Bronchial epithelial cell (primary cell): Measurements from ENCODE around the gene KRT24. TPM values are rescaled to one million over a fixed set of nuclear protein-coding genes. Genes with fewer than 3 reads are reported as not detected.

Experiments
- DNase-seq: peaks from one replicate; pipeline ENCODE4 v3.0.0-alpha.2; 2010; ENCODE audit warnings: low read depth
- FAIRE-seq: peaks from 2 replicates; lab custom pipeline; 2011; peaks lifted over from hg19 to GRCh38; lab: Jason Lieb, UNC
- H3K27me3 ChIP-seq: 2 replicates; pipeline ENCODE4 v1.5.1; 2011; ENCODE audit warnings: low read length; ENCODE audit not compliant: control insufficient read depth, insufficient read depth
- H3K36me3 ChIP-seq: 2 replicates; pipeline ENCODE4 v1.5.1; 2011; ENCODE audit warnings: low read length; ENCODE audit not compliant: control insufficient read depth, insufficient read depth
- H3K4me3 ChIP-seq: 2 replicates; pipeline ENCODE4 v1.5.1; 2011; ENCODE audit warnings: mild to moderate bottlenecking, low read depth, low read length, control low read depth
- total RNA-seq: library from RNA; depleted of rRNA; stranded (reverse); fragments of >200 nt; gene quantifications from 2 replicates; pipeline ENCODE4 v1.2.1, GENCODE V29; 2014
- TF ChIP-seq, protein P1 (sequence below): IDR thresholded peaks from 2 replicates; pipeline ENCODE4 v1.5.1; 2011; ENCODE audit warnings: mild to moderate bottlenecking, moderate library complexity, low read length, control low read depth, inconsistent platforms; ENCODE audit not compliant: insufficient read depth, severe bottlenecking

The KRT24 gene
- total RNA-seq, 1 donor from 2014 or later = 1.6 TPM

DNA sequence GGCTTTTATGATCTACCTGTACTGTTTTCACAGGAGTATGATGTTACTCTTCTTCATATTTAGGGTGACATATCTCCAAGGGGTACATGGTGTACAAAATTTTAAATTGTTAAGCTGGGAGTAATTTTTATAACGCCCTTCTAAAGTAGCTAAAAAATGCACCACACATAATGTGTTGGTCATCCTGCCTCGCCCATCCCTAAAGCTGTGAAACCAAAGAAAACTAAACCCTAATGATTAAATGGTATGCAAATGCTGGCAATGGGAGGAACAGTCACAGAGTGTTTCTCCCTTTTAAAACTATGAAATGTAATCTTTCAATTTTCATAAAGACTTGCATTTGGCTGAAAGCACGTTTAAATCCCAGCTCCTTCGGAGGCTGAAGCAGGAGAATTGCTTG, 2.0 kb upstream of the KRT24 start:
- Histone ChIP-seq H3K4me3 (no peak overlapping the region), H3K27me3 (no peaks in the 10 kb centered on the region), H3K36me3 (no peaks in the 10 kb centered on the region)
- TF ChIP-seq, protein P1, sequence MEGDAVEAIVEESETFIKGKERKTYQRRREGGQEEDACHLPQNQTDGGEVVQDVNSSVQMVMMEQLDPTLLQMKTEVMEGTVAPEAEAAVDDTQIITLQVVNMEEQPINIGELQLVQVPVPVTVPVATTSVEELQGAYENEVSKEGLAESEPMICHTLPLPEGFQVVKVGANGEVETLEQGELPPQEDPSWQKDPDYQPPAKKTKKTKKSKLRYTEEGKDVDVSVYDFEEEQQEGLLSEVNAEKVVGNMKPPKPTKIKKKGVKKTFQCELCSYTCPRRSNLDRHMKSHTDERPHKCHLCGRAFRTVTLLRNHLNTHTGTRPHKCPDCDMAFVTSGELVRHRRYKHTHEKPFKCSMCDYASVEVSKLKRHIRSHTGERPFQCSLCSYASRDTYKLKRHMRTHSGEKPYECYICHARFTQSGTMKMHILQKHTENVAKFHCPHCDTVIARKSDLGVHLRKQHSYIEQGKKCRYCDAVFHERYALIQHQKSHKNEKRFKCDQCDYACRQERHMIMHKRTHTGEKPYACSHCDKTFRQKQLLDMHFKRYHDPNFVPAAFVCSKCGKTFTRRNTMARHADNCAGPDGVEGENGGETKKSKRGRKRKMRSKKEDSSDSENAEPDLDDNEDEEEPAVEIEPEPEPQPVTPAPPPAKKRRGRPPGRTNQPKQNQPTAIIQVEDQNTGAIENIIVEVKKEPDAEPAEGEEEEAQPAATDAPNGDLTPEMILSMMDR = no peak
- no peak for FAIRE-seq
- peak; percentile 48 for DNase-seq

DNA sequence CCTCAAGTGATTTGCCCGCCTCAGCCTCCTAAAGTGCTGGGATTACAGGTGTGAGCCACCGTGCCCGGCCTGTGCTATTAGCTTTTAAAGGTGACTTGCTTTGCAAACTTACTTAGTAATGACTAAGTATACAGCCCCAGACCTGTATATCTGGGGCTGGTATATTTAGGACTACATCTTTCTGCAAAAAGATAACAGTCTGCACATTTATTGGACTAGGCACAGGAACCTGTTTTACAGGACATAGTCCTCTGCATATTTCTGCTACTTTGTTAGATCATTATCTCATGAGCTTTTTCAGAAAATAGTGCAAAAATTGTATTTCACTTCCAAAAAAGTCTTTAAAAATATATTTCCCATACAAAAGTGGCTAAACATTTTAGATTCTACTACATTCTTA, 1.3 kb downstream of the KRT24 start:
- TF ChIP-seq, protein P1 = no peak
- Histone ChIP-seq H3K27me3 (peaks cover 2% of the 10 kb centered on the region), H3K36me3 (no peaks in the 10 kb centered on the region), H3K4me3 (no peak overlapping the region)
- no peak for FAIRE-seq
- DNase-seq = no peak

DNA sequence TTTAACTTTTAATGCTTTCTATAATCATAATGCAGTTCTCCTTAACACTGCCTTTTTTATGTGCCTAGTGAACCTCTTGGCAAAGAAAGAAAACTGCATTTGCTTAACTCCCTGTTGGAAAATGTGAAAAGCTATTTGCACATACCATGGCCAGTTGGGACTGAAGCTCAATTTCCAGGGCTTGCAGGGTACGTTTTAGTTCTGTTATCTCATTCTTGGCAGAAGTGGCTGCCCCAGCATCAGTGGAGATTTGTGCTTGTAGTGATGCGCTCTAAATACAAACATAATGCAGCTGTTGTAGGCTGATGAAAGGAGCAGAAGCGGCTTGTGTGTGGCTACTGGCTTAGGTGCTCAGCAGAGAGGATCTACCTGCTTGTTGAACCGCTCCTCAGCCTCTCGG, 3.7 kb downstream of the KRT24 start:
- no peak for DNase-seq

DNA sequence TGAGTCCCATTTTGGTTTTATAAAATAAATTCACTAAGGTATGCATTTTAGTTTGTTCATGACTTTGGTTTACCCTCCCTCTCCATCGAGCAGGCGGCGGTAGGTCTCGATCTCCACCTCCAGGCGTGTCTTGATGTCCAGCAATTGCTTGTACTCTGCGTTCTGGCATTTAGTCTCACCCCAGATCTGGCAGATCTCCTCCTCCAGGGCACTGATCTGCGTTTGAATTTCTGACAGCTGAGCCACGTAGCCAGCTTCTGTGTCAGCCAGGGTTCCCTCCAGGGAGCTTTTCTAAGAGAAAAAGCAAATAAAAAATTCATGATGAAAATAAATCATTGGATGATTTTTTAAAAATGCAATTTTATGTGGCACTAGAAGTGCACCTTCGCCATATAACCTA, 4.2 kb downstream of the KRT24 start:
- H3K27me3 ChIP-seq = peaks cover 2% of the 10 kb centered on the region
- no peak for FAIRE-seq
- DNase-seq = no peak
- TF ChIP-seq, protein P1 = no peak
- H3K4me3 ChIP-seq = no peak overlapping the region
- no peaks in the 10 kb centered on the region for H3K36me3 ChIP-seq

More for the DNA sequence above, 3.7 kb downstream of the KRT24 start:
- peaks cover 2% of the 10 kb centered on the region for H3K27me3 ChIP-seq
- no peak for FAIRE-seq
- TF ChIP-seq, protein P1 = no peak
- H3K4me3 ChIP-seq = no peak overlapping the region
- no peaks in the 10 kb centered on the region for H3K36me3 ChIP-seq

DNA sequence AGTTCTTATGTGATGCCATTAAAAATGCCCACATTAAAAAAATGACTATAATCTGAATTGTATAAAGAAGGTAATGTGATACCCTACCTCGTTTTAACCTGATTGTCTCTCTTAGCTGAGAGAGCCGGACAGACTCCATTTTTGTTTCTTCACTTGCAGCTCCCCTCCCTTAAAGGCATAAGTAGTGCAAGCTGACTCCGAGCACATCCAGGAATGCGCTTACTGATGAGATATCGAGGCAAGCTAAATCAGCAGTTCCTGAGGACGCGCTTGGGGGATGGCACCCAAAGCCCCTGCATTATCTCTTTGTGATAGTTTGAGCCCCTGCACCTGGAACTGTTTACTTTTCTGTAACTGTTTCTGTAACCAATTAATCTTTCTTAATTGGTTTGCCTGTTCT, 6.3 kb downstream of the KRT24 start:
- TF ChIP-seq, protein P1 = no peak
- Histone ChIP-seq H3K4me3 (no peak overlapping the region), H3K27me3 (peaks cover 2% of the 10 kb centered on the region), H3K36me3 (no peaks in the 10 kb centered on the region)
- DNase-seq (no peak), FAIRE-seq (no peak)

DNA sequence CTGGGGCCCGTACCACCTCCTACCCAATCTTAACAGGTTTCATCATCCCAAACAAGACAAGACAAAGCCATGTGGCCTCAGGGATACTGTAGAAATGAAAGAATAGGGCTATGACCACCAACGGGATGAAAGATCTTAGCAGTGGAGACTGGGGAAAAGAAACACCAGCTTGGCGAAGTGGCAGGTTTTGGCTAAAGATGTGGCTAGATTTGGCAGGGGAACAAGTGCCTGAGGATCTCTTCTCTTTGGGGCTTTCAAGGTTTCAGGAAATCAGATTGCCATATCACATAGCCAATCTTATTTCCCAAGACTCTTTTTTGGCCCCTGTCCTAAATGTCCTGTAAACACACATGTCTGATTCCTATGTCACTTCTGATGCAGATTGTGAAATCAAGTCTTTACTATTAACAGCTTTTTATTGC, 6.9 kb downstream of the KRT24 start:
- TF ChIP-seq, protein P1 = no peak
- Histone ChIP-seq H3K27me3 (peaks cover 2% of the 10 kb centered on the region), H3K4me3 (peak overlapping the region; percentile 6), H3K36me3 (no peaks in the 10 kb centered on the region)
- FAIRE-seq (no peak), DNase-seq (peak; percentile 43)
